ENCODE results near the gene SLC7A5. TPM values are rescaled to one million over a fixed set of nuclear protein-coding genes. Genes with fewer than 3 reads are reported as not detected.
"Not testable (repeated sequence)": the region's sequence is repeated elsewhere in the genome, so short reads cannot be mapped to it uniquely, and the experiment has no call there.

Gene SLC7A5
- polyA plus RNA-seq, 4 donors = 3.6 to 82.2 (median 8.6) TPM

DNA sequence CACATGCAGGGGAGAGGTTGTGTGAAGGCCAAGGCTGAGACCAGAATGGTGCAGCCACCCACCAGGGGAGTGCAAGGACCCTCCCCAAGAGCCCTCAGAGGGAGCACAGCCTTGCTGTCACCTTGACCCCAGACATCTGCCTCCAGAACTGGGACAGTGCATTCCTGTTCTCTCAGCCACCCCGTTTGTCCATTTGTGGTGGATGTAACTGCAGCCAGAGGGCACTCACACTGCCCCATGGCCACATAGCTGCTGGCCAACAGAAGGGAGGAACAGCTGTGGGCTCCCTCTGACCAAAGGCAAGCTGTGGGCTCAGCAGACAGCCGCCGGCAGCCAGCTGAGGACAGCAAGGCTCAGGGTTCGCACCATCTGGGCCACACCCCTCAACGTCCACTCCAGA is 53.7 kb downstream of the SLC7A5 start:
- FAIRE-seq = no peak
- H3K4me3 ChIP-seq (ENCODE audit: low read depth in 1 of 3, low read length in 3 of 3) = no peak overlapping the region

GRCh38 chr16:87812200-87812656 is 57.1 kb downstream of the SLC7A5 start:
- Histone ChIP-seq H3K4me3 (ENCODE audit: low read depth in 1 of 3, low read length in 3 of 3) (no peak overlapping the region), H3K36me3 (ENCODE audit: control insufficient read depth in 3 of 3, insufficient read depth in 2 of 3, low read depth in 1 of 3, low read length in 3 of 3) (no peaks in the 10 kb centered on the region), H3K4me1 (ENCODE audit: control insufficient read depth in 3 of 3, insufficient read depth in 2 of 3, low read depth in 1 of 3, low read length in 2 of 3) (peaks cover 0 to 11% (median 0%) of the 10 kb centered on the region in 3 donors), H3K9me3 (ENCODE audit: control insufficient read depth in 2 of 2, insufficient read depth in 1 of 2, low read depth in 1 of 2, low read length in 1 of 2) (peaks cover 0 to 12% of the 10 kb centered on the region in 2 donors), H3K27ac (ENCODE audit: low read depth in 1 of 3, low read length in 2 of 3) (no peak overlapping the region), H3K27me3 (ENCODE audit: control insufficient read depth in 3 of 3, insufficient read depth in 3 of 3, low read length in 3 of 3) (no peaks in the 10 kb centered on the region)
- DNase-seq (peak; percentile 24 to 47), FAIRE-seq (no peak)
- 17 to 44% (median 37%) methylated on average over 10 of the region's 10 CpGs for WGBS, 3 donors

More for the DNA sequence above, 53.7 kb downstream of the SLC7A5 start:
- H3K36me3 ChIP-seq (ENCODE audit: control insufficient read depth in 3 of 3, insufficient read depth in 2 of 3, low read depth in 1 of 3, low read length in 3 of 3) = no peaks in the 10 kb centered on the region
- no peak for DNase-seq
- peaks cover 0 to 28% of the 10 kb centered on the region in 2 donors for H3K9me3 ChIP-seq (ENCODE audit: control insufficient read depth in 2 of 2, insufficient read depth in 1 of 2, low read depth in 1 of 2, low read length in 1 of 2)
- no peaks in the 10 kb centered on the region for H3K27me3 ChIP-seq (ENCODE audit: control insufficient read depth in 3 of 3, insufficient read depth in 3 of 3, low read length in 3 of 3)
- no peaks in the 10 kb centered on the region for H3K4me1 ChIP-seq (ENCODE audit: control insufficient read depth in 3 of 3, insufficient read depth in 2 of 3, low read depth in 1 of 3, low read length in 2 of 3)
- no peak overlapping the region for H3K27ac ChIP-seq (ENCODE audit: low read depth in 1 of 3, low read length in 2 of 3)
- 72 to 89% (median 82%) methylated on average over 5 of the region's 5 CpGs for WGBS, 3 donors

GRCh38 chr16:87811454-87811853 is 57.9 kb downstream of the SLC7A5 start:
- peaks cover 0 to 18% (median 0%) of the 10 kb centered on the region in 3 donors for H3K4me1 ChIP-seq (ENCODE audit: control insufficient read depth in 3 of 3, insufficient read depth in 2 of 3, low read depth in 1 of 3, low read length in 2 of 3)
- not testable (repeated sequence) for DNase-seq; H3K27ac ChIP-seq (ENCODE audit: low read depth in 1 of 3, low read length in 2 of 3); H3K4me3 ChIP-seq (ENCODE audit: low read depth in 1 of 3, low read length in 3 of 3); H3K9me3 ChIP-seq (ENCODE audit: control insufficient read depth in 2 of 2, insufficient read depth in 1 of 2, low read depth in 1 of 2, low read length in 1 of 2); FAIRE-seq; H3K36me3 ChIP-seq (ENCODE audit: control insufficient read depth in 3 of 3, insufficient read depth in 2 of 3, low read depth in 1 of 3, low read length in 3 of 3); H3K27me3 ChIP-seq (ENCODE audit: control insufficient read depth in 3 of 3, insufficient read depth in 3 of 3, low read length in 3 of 3)
- WGBS, 3 donors = 29 to 67% (median 47%) methylated on average over 1 of the region's 1 CpG

- DNase-seq (no peak), FAIRE-seq (no peak)
Measured at GRCh38 chr16:87809150-87809902, 60.0 kb downstream of the SLC7A5 start.

GRCh38 chr16:87808108-87808507 is 61.2 kb downstream of the SLC7A5 start:
- H3K36me3 ChIP-seq (ENCODE audit: control insufficient read depth in 3 of 3, insufficient read depth in 2 of 3, low read depth in 1 of 3, low read length in 3 of 3) = no peaks in the 10 kb centered on the region
- H3K27ac ChIP-seq (ENCODE audit: low read depth in 1 of 3, low read length in 2 of 3) = no peak overlapping the region
- no peak for FAIRE-seq
- no peak for DNase-seq
- no peaks in the 10 kb centered on the region for H3K27me3 ChIP-seq (ENCODE audit: control insufficient read depth in 3 of 3, insufficient read depth in 3 of 3, low read length in 3 of 3)
- 92 to 95% (median 95%) methylated on average over 6 of the region's 6 CpGs for WGBS, 3 donors
- no peak overlapping the region for H3K4me3 ChIP-seq (ENCODE audit: low read depth in 1 of 3, low read length in 3 of 3)
- H3K4me1 ChIP-seq (ENCODE audit: control insufficient read depth in 3 of 3, insufficient read depth in 2 of 3, low read depth in 1 of 3, low read length in 2 of 3) = peaks cover 0 to 26% (median 0%) of the 10 kb centered on the region in 3 donors
- peaks cover 0 to 6% of the 10 kb centered on the region in 2 donors for H3K9me3 ChIP-seq (ENCODE audit: control insufficient read depth in 2 of 2, insufficient read depth in 1 of 2, low read depth in 1 of 2, low read length in 1 of 2)

More at GRCh38 chr16:87809150-87809902, 60.0 kb downstream of the SLC7A5 start:
- WGBS, 3 donors = 28 to 44% (median 31%) methylated on average over 15 of the region's 15 CpGs
- Histone ChIP-seq H3K36me3 (ENCODE audit: control insufficient read depth in 3 of 3, insufficient read depth in 2 of 3, low read depth in 1 of 3, low read length in 3 of 3) (no peaks in the 10 kb centered on the region), H3K4me1 (ENCODE audit: control insufficient read depth in 3 of 3, insufficient read depth in 2 of 3, low read depth in 1 of 3, low read length in 2 of 3) (peaks cover 0 to 26% (median 0%) of the 10 kb centered on the region in 3 donors), H3K9me3 (ENCODE audit: control insufficient read depth in 2 of 2, insufficient read depth in 1 of 2, low read depth in 1 of 2, low read length in 1 of 2) (no peaks in the 10 kb centered on the region), H3K4me3 (ENCODE audit: low read depth in 1 of 3, low read length in 3 of 3) (no peak overlapping the region), H3K27ac (ENCODE audit: low read depth in 1 of 3, low read length in 2 of 3) (peak overlapping the region in 2 of 3 donors; percentile 1 to 80), H3K27me3 (ENCODE audit: control insufficient read depth in 3 of 3, insufficient read depth in 3 of 3, low read length in 3 of 3) (no peaks in the 10 kb centered on the region)

DNA sequence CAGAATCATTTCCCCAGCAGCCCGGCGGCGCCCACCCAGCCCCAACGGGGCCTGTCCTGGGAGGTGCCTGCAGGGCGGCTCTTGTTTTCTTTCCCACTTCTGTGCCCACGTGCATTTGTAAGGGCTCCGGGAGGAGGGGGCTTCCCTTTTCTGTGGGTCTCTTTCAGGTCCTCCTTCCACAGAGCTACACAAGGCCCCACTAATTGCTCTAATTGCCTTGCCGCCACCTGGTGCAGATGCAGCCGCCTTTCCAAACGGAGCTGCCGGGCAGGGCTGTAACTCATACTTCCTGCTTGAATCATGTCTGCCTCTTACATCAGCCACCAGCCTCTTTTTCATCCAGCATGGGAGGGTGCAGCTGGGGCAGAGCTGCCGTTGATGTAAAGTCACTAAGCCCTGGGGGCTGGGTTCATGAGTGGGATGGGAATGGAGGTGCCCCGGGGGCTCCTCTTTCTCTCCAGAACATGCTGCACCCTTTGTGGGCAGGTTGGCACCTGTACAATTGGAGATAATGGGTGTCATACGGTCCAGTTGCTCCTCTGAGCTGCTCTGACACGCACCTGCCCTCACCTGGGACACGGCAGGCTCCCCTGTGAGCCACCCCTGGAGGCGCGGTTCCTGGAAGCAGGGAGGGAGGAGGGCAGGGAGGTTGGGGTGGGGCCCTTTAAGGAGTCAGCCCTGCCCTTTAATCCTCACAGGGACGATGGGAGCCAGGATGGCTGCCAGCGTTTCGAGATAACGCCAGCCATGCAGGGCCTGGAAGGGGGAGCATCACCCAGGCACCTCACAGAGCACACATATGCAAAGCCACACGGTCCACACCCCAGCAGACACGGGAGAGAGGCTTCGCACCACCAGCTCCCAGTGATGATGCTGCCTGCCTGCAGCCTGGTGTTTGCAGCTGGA is 62.4 kb downstream of the SLC7A5 start:
- no peak for FAIRE-seq
- peak overlapping the region; percentile 70 to 94 (median 85) for H3K27ac ChIP-seq (ENCODE audit: low read depth in 1 of 3, low read length in 2 of 3)

GRCh38 chr16:87806261-87806640 is 63.1 kb downstream of the SLC7A5 start:
- DNase-seq (peak in 1 of 2 donors; percentile 29), FAIRE-seq (no peak)
- 6 to 37% (median 16%) methylated on average over 16 of the region's 16 CpGs for WGBS, 3 donors
- peak overlapping the region in 2 of 3 donors; percentile 21 to 23 for H3K4me3 ChIP-seq (ENCODE audit: low read depth in 1 of 3, low read length in 3 of 3)
- H3K36me3 ChIP-seq (ENCODE audit: control insufficient read depth in 3 of 3, insufficient read depth in 2 of 3, low read depth in 1 of 3, low read length in 3 of 3) = no peaks in the 10 kb centered on the region
- peaks cover 0 to 8% of the 10 kb centered on the region in 2 donors for H3K9me3 ChIP-seq (ENCODE audit: control insufficient read depth in 2 of 2, insufficient read depth in 1 of 2, low read depth in 1 of 2, low read length in 1 of 2)
- H3K27ac ChIP-seq (ENCODE audit: low read depth in 1 of 3, low read length in 2 of 3) = peak overlapping the region; percentile 37 to 94 (median 85)
- H3K4me1 ChIP-seq (ENCODE audit: control insufficient read depth in 3 of 3, insufficient read depth in 2 of 3, low read depth in 1 of 3, low read length in 2 of 3) = peaks cover 0 to 26% (median 0%) of the 10 kb centered on the region in 3 donors
- H3K27me3 ChIP-seq (ENCODE audit: control insufficient read depth in 3 of 3, insufficient read depth in 3 of 3, low read length in 3 of 3) = no peaks in the 10 kb centered on the region

More for the DNA sequence above, 62.4 kb downstream of the SLC7A5 start:
- peaks cover 0 to 8% of the 10 kb centered on the region in 2 donors for H3K9me3 ChIP-seq (ENCODE audit: control insufficient read depth in 2 of 2, insufficient read depth in 1 of 2, low read depth in 1 of 2, low read length in 1 of 2)
- DNase-seq = peak; percentile 85 to 89
- no peaks in the 10 kb centered on the region for H3K36me3 ChIP-seq (ENCODE audit: control insufficient read depth in 3 of 3, insufficient read depth in 2 of 3, low read depth in 1 of 3, low read length in 3 of 3)
- H3K4me3 ChIP-seq (ENCODE audit: low read depth in 1 of 3, low read length in 3 of 3) = peak overlapping the region in 2 of 3 donors; percentile 21 to 23
- no peaks in the 10 kb centered on the region for H3K27me3 ChIP-seq (ENCODE audit: control insufficient read depth in 3 of 3, insufficient read depth in 3 of 3, low read length in 3 of 3)
- 8 to 20% (median 18%) methylated on average over 25 of the region's 25 CpGs for WGBS, 3 donors
- peaks cover 0 to 26% (median 0%) of the 10 kb centered on the region in 3 donors for H3K4me1 ChIP-seq (ENCODE audit: control insufficient read depth in 3 of 3, insufficient read depth in 2 of 3, low read depth in 1 of 3, low read length in 2 of 3)

- FAIRE-seq (no peak), DNase-seq (no peak)
- Histone ChIP-seq H3K4me1 (ENCODE audit: control insufficient read depth in 3 of 3, insufficient read depth in 2 of 3, low read depth in 1 of 3, low read length in 2 of 3) (peaks cover 0 to 18% (median 0%) of the 10 kb centered on the region in 3 donors), H3K27me3 (ENCODE audit: control insufficient read depth in 3 of 3, insufficient read depth in 3 of 3, low read length in 3 of 3) (no peaks in the 10 kb centered on the region), H3K36me3 (ENCODE audit: control insufficient read depth in 3 of 3, insufficient read depth in 2 of 3, low read depth in 1 of 3, low read length in 3 of 3) (no peaks in the 10 kb centered on the region), H3K9me3 (ENCODE audit: control insufficient read depth in 2 of 2, insufficient read depth in 1 of 2, low read depth in 1 of 2, low read length in 1 of 2) (peaks cover 0 to 8% of the 10 kb centered on the region in 2 donors), H3K27ac (ENCODE audit: low read depth in 1 of 3, low read length in 2 of 3) (no peak overlapping the region), H3K4me3 (ENCODE audit: low read depth in 1 of 3, low read length in 3 of 3) (no peak overlapping the region)
- 88 to 96% (median 92%) methylated on average over 5 of the region's 5 CpGs for whole genome bisulfite sequencing, 3 donors
Measured at GRCh38 chr16:87803385-87803784, 65.9 kb downstream of the SLC7A5 start.
